Thyroid gland (tissue), 4 donors: Measurements from ENCODE around the gene FAR2.

Experiments
- CTCF ChIP-seq, 6 experiments: fragments of 200-600 bp in 3 of 6; fragments of 450-650 bp in 3 of 6; sonication (generic) in 3 of 6; IDR thresholded peaks; one replicate each; pipeline ENCODE4 v1.5.1; 2016 to 2019; ENCODE audit warnings: antibody characterized with exemption in 6 of 6, mild to moderate bottlenecking in 2 of 6, inconsistent platforms in 1 of 6, moderate library complexity in 1 of 6
- POLR2A ChIP-seq, 2 donors: fragments of 450-650 bp; IDR thresholded peaks; one replicate each; pipeline ENCODE4 v1.6.1; 2017; ENCODE audit warnings: antibody characterized with exemption in 2 of 2, mild to moderate bottlenecking in 2 of 2, moderate library complexity in 1 of 2

- no peak for TF ChIP-seq CTCF (IDR thresholded peaks at IDR 0.05)
- no peak for TF ChIP-seq POLR2A (IDR thresholded peaks at IDR 0.05)
Observed at GRCh38 chr12:29228474-29229157, 79.5 kb downstream of the FAR2 start.
